SKM-1 (cell line): ENCODE measurements around the gene TNRC6C.
"Not testable (repeated sequence)": the region's sequence is repeated elsewhere in the genome, so short reads cannot be mapped to it uniquely, and the experiment has no call there.

Source experiments
- DNase-seq: peaks from one replicate; lab custom pipeline; 2025; ENCODE audit not compliant: unreplicated experiment; lab: John Stamatoyannopoulos, UW

The TNRC6C gene

DNA sequence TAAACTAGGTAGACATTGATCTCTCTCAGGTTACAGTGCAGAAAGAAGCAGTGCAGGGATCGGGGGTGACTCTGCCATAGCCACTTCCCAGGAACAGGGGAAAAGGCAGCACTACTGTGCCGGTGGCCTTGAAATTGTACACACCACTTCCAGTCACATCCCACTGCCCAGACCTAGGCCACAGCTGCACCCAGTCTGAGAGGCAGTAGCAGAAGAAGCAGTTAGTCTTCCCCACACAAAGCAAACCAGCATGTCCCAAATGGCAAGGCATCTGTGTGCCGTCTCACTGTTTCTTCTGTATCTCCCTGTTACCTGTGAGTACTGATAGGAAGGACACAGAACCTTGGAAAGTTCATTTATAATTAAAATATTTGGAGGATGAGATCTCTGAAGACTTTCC lies 123.0 kb downstream of the TNRC6C start:
- DNase-seq = no peak

DNA sequence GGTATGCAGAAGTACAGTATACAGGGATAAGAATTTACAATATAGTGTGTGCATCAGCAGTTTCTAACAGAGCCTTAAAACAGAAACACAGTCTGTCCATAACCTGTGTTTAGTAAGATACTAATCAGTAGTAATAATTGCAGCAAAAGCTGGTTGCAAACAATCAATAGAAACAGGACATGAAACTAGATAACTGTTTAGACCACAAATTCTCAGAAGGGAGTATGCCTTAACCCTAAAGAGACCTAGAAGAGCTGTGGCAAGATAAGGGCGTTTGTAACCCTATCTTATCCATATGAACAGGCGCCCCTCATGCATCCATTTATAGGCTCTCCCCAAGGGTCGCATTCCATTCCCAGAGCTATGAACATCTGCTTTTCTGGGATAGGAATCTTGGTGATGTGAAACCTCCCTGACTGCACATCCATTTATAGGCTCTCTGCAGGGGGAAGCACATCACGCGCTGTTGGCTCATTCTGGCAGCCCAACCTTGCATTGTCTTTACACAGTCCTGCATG lies 123.9 kb downstream of the TNRC6C start:
- not testable (repeated sequence) for DNase-seq

DNA sequence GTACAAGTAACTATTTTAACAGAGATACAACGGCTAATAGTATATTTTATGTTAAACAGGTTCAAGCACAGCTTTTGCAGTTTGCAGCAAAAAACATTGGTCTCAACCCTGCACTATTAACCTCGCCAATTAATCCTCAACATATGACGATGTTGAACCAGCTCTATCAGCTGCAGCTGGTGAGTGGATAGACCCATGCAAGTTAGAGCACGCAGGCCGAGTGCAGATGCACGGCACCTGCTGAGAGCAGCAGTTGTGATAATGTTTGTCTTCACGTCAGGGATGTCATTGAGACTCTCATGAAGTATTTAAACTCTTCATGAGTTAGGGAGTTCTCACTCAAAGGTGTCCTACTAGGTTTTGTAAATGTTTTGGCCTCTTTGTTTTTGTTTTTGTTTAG lies 124.5 kb downstream of the TNRC6C start:
- no peak for DNase-seq

DNA sequence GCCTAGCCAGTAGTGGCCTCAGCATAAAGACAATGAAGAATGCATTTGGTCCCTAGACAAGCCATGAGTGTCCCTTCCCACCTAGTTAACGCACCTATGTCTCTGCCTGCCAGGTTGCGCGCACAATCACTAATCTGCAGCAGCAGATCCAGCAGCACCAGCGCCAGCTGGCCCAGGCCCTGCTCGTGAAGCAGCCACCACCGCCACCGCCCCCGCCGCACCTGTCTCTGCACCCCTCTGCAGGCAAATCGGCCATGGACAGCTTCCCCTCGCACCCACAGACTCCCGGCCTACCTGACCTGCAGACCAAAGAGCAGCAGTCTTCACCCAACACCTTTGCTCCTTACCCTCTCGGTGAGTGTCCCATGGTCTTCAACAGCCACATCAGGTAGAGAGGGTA lies 128.2 kb downstream of the TNRC6C start:
- no peak for DNase-seq

DNA sequence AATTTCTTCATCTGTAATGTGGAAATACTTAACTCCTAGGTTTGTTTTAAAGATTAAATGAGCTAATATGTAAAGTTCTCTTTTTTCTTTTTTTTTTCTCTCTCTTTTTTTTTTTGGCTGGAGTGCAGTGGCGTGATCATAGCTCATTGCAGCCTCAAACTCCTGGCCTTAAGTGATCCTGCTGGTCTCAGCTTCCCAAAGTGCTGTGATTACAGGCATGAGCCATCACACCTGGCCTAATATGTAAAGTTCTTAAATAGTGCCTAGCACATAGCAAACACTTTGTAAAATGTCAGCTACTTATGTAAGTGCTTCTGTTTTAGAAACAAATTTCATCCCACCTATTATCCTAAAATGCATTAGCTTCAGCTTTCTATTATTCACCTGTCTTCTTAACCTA lies 130.0 kb downstream of the TNRC6C start:
- DNase-seq = no peak

DNA sequence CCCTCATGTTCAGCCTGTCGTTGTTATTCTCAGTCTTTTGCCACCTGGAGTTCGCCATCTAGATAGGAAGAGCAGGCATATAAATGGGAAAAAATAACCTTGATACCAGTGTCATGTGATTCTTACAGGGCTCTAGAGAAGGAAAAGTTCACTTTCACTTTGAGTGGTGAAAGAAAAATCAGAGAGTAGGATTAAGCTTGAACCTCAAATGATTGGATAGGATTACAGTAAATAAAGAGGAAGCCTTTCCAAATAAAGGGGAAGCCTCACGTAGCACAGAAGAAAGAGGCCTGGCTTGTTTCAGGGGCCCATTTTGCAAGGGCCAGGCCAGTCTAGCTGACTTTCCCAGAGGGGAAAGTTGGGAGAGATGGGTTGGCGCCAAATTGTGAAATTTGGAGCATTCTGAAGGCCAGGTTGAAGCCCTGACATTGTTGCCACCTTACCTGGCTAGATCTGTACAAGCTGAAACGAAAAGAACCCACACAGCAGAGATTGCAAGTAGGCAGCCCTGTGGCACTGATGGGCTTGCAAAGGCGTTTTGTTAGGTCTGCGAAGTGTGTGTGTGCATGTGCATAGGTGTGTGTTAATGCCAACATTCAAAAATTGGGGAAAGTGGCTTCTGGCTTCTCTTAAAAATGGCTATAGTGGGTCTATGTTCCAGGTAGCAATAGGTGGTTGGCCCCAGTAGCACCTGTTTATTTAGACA lies 131.2 kb downstream of the TNRC6C start:
- DNase-seq = no peak

DNA sequence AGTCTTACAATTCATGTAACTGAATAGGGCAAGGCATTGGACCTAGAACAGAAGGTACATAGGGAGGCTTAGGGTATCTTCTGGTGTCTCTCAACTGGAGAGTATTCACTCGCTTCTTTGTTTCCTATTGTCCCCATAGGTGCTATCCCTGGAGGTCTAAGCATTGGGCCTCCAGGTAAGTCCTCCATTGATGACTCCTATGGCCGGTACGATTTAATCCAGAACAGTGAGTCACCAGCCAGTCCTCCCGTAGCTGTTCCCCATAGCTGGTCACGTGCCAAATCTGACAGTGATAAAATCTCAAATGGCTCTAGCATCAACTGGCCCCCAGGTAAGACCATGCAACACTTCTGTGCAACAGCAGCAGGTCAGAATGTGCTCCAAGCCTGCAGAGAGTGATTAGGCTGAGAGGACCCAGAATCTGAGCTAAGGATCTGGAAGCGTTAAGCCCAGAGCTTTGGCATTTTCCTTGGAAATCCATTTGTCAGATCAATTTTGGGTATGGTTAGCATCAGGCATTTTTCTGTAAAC lies 134.4 kb downstream of the TNRC6C start:
- no peak for DNase-seq

DNA sequence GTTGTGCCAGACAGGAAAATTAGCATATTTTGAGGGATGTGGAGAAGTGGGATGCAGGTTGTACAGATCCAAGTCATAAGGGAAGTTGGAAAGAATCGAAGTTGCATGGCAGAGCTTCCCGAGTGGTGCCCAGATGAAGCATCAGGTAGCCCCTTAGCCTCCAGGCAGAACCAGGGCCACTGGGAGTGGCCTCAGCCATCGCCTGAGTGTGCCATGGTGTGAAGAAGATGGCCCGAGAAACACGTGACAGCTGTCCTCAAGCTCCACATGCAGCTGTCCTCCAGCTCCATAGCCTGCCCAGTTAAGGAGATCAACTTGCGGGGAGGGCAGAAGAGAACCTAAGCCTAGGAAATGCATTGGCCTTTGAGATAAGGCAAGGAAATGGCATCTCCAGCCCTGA lies 136.5 kb downstream of the TNRC6C start:
- no peak for DNase-seq

DNA sequence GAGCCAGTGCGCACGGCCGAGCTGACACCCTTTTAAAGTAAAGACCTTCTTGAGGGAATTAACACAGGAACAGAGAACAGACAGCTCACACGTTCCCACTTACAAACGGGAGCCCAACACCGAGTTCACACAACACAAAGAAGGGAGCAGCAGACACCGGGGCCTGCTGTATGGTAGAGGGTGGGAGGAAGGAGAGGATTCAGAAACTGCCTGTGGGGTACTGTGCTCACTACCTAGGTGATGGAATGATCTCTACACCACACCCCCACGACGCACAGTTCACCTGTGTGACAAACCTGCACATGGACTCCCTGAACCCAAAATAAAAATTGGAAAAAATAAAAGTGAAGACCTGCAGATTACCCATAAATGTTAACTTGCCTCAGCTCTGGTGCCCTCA lies 137.6 kb downstream of the TNRC6C start:
- no peak for DNase-seq

DNA sequence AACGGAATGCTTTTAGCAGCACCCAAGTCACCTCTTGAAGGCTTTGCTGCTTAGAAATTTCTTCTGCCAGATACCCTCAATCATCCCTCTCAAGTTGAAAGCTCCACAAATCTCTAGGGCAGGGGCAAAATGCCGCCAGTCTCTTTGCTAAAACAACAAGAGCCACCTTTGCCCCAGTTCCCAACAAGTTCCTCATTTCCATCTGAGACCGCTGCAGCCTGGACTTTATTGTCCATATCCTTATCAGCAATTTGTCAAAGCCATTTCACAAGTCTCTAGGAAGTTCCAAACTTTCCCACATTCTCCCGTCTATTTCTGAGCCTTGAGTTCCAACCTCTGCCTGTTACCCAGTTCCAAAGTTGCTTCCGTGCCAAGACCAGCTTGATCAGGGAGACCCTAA lies 142.6 kb downstream of the TNRC6C start:
- no peak for DNase-seq

DNA sequence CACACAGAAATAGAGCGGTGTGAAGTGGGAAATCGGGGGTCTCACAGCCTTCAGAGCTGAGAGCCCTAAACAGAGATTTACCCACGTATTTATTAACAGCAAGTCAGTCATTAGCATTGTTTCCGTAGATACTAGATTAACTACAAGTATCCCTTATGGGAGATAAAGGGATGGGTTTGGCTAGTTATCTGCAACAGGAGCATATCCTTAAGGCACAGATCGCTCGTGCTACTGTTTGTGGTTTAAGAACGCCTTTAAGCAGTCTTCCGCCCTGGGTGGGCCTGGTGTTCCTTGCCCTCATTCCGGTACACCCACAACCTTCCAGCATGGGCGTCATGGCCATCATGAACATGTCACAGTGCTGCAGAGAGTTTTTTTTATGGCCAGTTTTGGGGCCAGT lies 143.0 kb downstream of the TNRC6C start:
- no peak for DNase-seq

DNA sequence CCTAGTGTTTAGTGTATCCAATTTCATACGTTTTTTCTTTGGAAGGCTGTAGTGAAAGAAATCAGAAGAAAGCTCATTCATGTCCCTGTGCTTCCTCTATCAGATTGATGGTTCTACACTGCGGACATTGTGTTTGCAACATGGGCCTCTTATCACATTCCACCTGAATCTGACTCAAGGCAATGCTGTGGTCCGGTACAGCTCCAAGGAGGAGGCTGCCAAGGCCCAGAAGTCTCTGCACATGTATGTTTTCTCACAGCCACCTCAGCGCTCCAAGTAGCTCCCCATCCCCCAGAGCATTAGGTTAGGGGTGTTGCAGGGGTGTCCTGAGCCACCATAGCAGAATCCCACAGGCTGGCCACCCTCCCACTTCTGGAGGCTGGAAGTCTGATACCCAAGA lies 144.8 kb downstream of the TNRC6C start:
- no peak for DNase-seq

DNA sequence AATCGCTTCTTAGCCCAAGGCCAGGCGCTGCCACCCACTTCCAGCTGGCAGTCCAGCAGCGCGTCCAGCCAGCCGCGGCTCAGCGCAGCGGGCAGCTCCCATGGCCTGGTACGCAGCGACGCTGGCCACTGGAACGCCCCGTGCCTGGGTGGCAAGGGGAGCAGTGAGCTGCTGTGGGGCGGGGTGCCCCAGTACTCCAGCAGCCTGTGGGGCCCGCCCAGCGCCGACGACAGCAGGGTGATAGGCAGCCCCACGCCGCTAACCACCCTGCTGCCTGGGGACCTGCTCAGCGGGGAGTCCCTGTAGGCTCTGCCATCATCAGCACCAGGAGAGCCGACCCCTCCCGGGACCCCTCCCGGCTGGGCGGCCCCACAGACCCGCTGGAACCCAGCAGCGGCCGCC lies 146.0 kb downstream of the TNRC6C start:
- no peak for DNase-seq

DNA sequence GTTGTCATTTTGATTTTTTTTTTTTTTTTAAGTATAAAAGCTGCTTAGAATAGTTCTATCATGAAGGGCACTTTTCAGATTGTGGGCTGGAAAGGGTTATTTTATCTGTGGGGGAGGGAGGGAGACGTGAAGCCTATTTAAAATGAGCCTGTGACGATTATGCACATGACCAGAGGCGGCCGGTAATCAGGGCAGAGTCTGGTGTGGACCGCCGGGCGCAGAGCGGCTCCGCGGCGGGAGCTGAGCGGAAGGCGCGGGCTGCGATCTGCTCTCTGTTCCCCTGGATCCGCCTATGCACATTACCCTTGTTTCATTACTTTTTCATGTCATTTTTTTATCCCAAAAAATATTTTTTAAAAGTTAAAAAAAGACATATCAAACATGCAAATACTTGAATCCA lies 146.6 kb downstream of the TNRC6C start:
- no peak for DNase-seq

DNA sequence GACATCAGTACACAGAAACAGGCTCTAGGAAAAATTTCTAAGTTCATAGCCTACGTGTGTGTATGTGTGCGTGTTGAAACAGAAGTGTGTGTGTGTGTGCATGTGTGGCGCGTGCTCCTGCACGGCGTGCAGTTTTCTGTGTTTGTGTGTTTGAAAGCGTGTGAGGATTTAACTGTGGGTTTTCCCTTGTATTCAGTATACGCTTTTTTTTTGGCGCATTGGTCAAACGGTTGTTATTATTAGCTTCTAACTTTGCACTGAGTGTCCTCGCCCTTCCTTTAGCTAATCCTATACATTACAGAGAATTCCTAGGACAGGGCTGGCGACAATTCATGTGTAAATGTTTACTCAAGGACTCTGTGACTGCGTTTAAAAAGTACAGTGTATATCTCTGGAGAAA lies 147.0 kb downstream of the TNRC6C start:
- DNase-seq = no peak

DNA sequence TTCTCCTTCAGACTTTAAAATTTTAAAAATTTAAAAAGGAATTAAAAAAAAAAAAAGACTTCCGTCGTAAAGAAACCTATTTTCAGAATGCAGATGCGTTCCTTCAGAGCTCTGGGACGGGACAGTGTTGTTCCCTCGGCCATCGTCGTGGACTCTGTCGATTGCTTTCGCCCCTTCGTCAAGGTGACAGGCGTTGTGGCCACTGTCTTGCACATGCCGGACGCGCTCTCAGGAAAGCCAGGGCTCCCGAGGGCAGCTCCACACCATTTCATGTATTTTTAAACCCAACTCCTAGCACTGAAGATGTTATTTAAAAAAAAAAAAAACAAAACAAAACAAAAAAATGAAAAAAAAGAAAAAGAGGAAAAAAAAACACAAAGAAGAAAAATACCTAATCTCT lies 147.7 kb downstream of the TNRC6C start:
- no peak for DNase-seq

DNA sequence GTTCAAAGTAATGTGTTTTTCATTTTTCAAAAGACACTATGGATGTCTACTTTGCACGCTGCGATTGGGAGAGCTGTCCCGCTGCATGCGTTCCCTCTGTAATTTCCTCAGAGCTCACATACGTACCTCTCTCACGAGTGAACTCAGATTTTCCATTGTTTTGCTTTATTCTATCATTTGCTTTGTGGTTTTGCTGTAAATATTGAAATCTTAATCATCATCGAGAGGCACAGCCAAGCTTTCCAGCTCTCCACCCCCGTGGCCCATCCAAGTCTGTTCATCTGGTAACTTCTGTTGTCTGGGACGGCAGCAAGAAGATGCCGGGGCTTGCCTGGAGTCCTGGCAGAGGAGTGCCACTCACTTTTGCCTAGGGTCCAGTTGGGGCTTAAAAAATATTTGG lies 149.0 kb downstream of the TNRC6C start:
- no peak for DNase-seq

DNA sequence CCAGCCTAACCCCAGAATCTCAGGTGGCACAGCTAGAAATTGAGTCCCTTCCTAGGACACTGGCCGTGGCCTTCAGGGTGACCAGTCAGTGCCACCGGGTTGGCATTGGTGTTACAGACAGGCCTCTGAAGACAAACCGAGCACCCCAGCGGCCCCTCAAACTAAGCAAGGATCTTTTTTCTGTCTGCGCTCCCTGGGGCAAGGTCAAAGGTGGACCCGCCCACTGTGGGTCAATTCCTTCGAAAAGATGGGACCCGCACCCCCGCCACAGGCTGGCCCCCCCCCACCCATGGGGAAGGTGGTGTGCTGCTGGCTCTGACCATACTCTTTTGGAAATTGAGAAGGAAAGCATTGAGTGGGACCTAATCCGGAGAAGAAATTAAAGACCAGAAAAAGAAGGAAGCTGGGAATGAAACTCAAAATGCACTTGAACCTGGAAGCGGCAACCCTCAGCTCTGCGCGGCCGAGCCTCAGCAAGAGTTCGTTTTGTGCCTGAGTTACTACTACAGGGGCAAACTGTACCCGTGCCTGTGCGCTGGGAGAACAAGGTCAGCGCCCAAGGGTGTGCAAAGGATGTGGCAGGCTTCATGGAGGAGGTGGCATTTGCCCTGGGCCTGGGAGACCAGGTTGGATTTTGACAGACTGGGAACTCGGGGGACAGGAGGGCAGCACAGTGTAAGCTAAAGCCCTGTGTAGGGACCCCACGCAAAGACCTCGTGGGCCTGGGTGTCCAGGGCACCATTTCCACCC lies 149.6 kb downstream of the TNRC6C start:
- no peak for DNase-seq

DNA sequence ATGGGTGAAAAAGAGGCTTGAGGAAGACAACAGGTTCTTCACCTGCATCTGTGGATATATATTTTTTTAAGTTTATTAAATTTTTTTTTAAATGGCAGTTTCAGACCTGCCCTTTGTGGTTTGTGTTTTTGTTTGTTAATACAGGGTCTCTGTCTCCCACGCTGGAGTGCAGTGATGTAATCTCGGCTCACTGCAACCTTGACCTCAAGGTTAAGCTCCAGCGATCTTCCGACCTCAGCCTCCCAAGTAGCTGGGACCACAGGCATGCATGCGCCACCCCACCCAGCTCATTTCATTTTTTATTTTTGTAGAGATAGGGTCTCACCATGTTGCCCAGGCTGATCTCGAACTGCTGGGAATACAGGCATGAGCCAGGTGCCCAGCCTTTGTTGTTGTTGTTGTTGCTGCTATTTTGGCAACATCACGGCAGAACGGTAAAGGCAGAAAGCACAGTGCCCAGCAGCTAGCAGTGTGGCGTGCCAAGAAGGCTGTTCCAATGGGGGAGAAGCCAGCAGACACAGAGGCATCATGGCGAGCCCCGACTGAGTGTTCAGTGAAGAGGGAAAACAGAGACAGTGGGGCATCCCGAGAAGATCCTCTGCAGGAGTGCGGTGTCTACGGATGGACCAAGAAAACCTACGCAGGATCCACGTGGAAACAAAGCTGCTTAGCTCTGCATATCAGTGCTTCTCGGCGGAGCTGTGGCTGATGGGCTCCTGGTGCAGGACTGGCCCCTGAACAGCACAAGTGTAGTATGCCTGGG lies 150.4 kb downstream of the TNRC6C start:
- no peak for DNase-seq

DNA sequence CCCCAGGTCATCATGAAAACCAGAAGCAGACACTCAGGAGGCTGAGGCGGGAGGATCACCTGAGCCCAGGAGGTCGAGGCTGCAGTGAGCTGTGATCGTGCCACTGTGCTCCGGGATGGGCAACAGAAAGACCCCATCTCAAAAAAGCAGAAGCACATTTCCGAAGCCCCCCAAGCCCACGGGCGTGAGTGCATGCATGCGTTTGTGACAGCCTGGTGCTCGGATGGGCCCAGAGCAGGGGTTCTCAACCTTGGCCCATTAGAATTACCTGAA lies 150.9 kb downstream of the TNRC6C start:
- DNase-seq = no peak

DNA sequence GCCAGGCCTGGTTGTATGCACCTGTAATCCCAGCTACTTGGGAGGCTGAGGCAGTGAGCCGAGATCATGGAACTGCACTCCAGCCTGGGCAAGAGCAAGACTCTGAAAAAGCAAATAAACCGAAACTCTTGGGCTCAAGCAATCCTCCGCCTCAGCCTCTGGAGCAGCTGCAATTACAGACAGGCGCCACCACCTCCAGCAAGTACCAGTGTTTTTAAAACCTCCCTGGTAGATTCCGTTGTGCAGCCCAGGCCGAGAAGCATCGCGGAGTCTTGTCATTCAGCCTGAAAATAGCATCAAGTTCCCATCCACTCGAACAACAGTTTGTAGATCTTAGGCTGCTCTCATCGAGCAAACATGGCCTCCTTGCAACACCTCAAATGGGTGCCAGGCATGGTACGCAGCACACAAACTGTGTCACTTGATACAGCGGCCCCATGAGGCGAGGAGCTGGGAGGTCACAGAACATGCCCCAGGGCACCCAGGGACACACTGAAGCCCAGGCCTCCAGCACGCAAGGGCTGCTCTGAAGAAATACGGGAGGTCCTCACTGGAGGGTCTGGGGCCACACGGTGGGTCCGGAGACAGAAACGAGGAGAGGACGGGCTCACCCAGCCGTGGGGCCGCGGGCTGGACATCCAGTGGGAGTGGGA lies 152.0 kb downstream of the TNRC6C start:
- DNase-seq = no peak
